A673 (cell line): ENCODE results near the gene DAPK2. TPM values are rescaled to one million over a fixed set of nuclear protein-coding genes. Genes with fewer than 3 reads are reported as not detected.

Experiments used
- BruUV-seq: library from RNA; stranded (reverse); fragments of 400-500 nt; replicated peaks from 2 replicates; lab custom pipeline; 2021; lab: Mats Ljungman, UMichigan
- CTCF ChIA-PET: fragments of 300-600 bp; sonication (Branson Sonifier 250); formaldehyde crosslinking; loops from one replicate; lab custom pipeline; 2022; ENCODE audit warnings: antibody characterized with exemption; lab: Charles Lee
- POLR2A ChIA-PET: fragments of 300-600 bp; sonication (Branson Sonifier 250); formaldehyde crosslinking; loops from one replicate; lab custom pipeline; 2022; ENCODE audit warnings: antibody characterized with exemption; ENCODE audit not compliant: low non-redundant PET; lab: Charles Lee
- DNase-seq: peaks from one replicate; pipeline ENCODE4 v3.0.0-alpha.2; 2015; ENCODE audit warnings: low spot score
- H3K27ac ChIP-seq: fragments of 200-600 bp; sonication (generic); 2 replicates; pipeline ENCODE4 v1.5.1; 2016; ENCODE audit warnings: mixed run types, low read depth, mild to moderate bottlenecking, mixed read lengths, antibody characterized with exemption, low read length; ENCODE audit not compliant: poor library complexity, severe bottlenecking
- H3K27me3 ChIP-seq: fragments of 200-600 bp; sonication (generic); replicated peaks from 2 replicates; pipeline ENCODE4 v1.6.1; 2017; ENCODE audit warnings: mixed run types, low read depth, mild to moderate bottlenecking, mixed read lengths, antibody characterized with exemption, low read length; ENCODE audit not compliant: insufficient read depth, poor library complexity
- H3K36me3 ChIP-seq: fragments of 200-600 bp; sonication (generic); 2 replicates; pipeline ENCODE4 v1.6.1; 2016; ENCODE audit warnings: mixed run types, mild to moderate bottlenecking, mixed read lengths, antibody characterized with exemption, low read length; ENCODE audit not compliant: insufficient read depth, poor library complexity, severe bottlenecking
- H3K4me1 ChIP-seq: fragments of 200-600 bp; sonication (generic); 2 replicates; pipeline ENCODE4 v1.6.1; 2017; ENCODE audit warnings: mixed run types, mild to moderate bottlenecking, mixed read lengths, antibody characterized with exemption, low read length; ENCODE audit not compliant: insufficient read depth, poor library complexity, severe bottlenecking
- H3K4me3 ChIP-seq: fragments of 200-600 bp; sonication (generic); 2 replicates; pipeline ENCODE4 v1.5.1; 2016; ENCODE audit warnings: low read depth, mixed run types, mild to moderate bottlenecking, mixed read lengths, low read length; ENCODE audit not compliant: poor library complexity, severe bottlenecking
- H3K9me3 ChIP-seq: fragments of 200-600 bp; sonication (generic); 2 replicates; pipeline ENCODE4 v1.6.1; 2016; ENCODE audit warnings: mixed run types, low read depth, mild to moderate bottlenecking, mixed read lengths, antibody characterized with exemption, low read length; ENCODE audit not compliant: poor library complexity, severe bottlenecking
- EZH2 ChIP-seq: fragments of 200-600 bp; sonication (generic); IDR thresholded peaks from 2 replicates; pipeline ENCODE4 v1.6.1; 2017; ENCODE audit warnings: borderline replicate concordance, low read depth, mild to moderate bottlenecking, mixed read lengths, antibody characterized with exemption, low read length; ENCODE audit not compliant: poor library complexity, severe bottlenecking
- intact Hi-C: fragments of 100-400 bp; cut with micrococcal nuclease; formaldehyde crosslinking; loops from one replicate; pipeline ENCODE4 v1.10.0; 2022; ENCODE audit not compliant: unreplicated experiment
- total RNA-seq: library from RNA; stranded (reverse); gene quantifications from 2 replicates; pipeline ENCODE4 v1.2.3, GENCODE V29; 2021
- TF ChIP-seq, protein P1 (sequence below): fragments of 300-800, 200-600 bp; sonication (generic); conservative IDR thresholded peaks from 2 replicates; pipeline ENCODE4 v1.5.1; 2017; ENCODE audit warnings: low read depth, mild to moderate bottlenecking, antibody characterized with exemption, low read length, moderate library complexity, mixed read lengths

DAPK2 gene
- total RNA-seq, 1 experiment from 2014 or later: 19.2 TPM

DNA sequence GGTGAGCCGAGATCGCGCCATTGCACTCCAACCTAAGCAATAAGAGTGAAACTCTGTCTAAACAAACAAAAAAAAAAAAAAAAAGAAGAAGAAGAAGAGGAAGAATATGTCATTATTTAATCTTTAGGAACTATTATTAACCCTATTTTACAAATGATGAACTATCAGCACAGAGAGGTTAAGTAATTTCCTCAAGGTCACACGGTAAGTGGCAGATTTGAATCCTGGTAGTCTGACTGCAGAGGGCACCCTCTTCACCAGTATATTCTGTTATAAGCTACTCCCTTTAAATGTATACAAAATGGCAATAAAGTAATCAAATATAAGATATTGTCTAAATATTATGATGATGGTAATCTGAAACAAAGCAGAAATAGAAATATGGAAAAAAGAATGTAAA is 135.1 kb downstream of the DAPK2 start:
- CTCF ChIA-PET: no interaction called here
- POLR2A ChIA-PET: no interaction called here
- intact Hi-C loops: no loop called here

DNA sequence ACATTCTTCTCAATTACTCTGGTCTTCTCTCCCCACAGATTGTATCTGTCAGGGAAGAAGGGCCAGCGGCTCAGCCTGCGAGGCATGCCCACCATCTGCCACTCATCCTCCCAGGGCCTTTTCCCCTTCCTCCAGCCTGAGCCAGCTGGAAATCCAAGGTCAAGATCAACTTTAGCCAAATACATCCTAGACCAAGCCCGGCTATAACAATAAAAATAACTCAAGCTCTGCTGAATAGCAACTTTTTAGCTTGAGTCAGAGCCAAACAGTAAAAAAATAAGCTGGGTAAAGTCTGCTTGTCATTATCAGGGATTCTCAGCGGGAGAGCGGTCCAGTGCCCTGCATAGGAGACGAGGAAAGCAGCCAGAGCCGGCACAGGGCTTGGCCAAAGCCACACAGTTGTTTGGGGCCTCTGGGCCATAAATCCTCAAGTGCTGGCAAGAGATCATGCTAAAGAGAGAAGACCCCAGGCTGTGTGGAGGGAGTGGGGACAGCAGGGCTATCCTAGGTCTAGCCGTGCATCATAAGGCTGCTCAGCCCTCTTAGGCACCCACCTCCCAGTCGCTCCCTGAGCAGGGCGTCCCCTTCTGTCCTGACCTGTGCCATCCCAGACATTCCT is 136.4 kb downstream of the DAPK2 start:
- Histone ChIP-seq H3K27me3 (no peaks in the 10 kb centered on the region), H3K27ac (no peak overlapping the region), H3K4me1 (peaks cover 6% of the 10 kb centered on the region), H3K4me3 (no peak overlapping the region), H3K9me3 (no peaks in the 10 kb centered on the region), H3K36me3 (no peaks in the 10 kb centered on the region)
- DNase-seq: peak; percentile 35
- TF ChIP-seq EZH2: no peak
- TF ChIP-seq, protein P1, sequence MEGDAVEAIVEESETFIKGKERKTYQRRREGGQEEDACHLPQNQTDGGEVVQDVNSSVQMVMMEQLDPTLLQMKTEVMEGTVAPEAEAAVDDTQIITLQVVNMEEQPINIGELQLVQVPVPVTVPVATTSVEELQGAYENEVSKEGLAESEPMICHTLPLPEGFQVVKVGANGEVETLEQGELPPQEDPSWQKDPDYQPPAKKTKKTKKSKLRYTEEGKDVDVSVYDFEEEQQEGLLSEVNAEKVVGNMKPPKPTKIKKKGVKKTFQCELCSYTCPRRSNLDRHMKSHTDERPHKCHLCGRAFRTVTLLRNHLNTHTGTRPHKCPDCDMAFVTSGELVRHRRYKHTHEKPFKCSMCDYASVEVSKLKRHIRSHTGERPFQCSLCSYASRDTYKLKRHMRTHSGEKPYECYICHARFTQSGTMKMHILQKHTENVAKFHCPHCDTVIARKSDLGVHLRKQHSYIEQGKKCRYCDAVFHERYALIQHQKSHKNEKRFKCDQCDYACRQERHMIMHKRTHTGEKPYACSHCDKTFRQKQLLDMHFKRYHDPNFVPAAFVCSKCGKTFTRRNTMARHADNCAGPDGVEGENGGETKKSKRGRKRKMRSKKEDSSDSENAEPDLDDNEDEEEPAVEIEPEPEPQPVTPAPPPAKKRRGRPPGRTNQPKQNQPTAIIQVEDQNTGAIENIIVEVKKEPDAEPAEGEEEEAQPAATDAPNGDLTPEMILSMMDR: no peak
- intact Hi-C loops: no loop called here
- ChIA-PET POLR2A (no interaction called here), CTCF (interaction anchor here (0.6 kb wide), 1 partner anchor 36 kb away, joined by 3 read pairs; no protein-coding TSS in a partner anchor)
- BruUV-seq: no TSS peak

More for the DNA sequence above, 135.1 kb downstream of the DAPK2 start:
- no peak for DNase-seq
- no peaks in the 10 kb centered on the region for H3K27me3 ChIP-seq
- BruUV-seq: no TSS peak
- H3K4me1 ChIP-seq: peaks cover 6% of the 10 kb centered on the region
- H3K4me3 ChIP-seq: no peak overlapping the region
- TF ChIP-seq, protein P1: no peak
- no peak for TF ChIP-seq EZH2
- H3K9me3 ChIP-seq: no peaks in the 10 kb centered on the region
- H3K36me3 ChIP-seq: no peaks in the 10 kb centered on the region
- H3K27ac ChIP-seq: no peak overlapping the region

DNA sequence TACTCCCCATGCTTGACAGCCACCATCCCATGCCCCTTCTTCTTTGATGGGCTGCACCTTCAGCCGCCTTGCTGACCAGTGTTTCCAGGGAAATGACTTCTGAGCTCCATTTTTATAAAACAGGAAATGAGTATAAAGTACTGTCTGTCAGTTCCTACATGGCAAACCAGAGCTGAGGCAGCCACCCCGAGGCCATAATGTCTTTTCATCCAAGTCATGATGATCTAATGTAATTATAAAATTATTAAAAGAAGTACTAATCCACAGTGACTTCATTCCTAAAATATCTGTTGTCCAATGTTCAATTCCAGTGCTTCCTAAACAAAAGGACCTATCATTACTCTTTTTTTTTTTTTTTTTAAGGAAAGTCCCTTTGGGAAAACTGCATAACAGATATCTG is 137.3 kb downstream of the DAPK2 start:
- no peaks in the 10 kb centered on the region for H3K27me3 ChIP-seq
- intact Hi-C loops: no loop called here
- no peaks in the 10 kb centered on the region for H3K36me3 ChIP-seq
- CTCF ChIA-PET: interaction anchor here (0.6 to 0.7 kb wide), 2 partner anchors 15 to 37 kb away, joined by 3 to 5 read pairs; no protein-coding TSS in a partner anchor
- H3K9me3 ChIP-seq: no peaks in the 10 kb centered on the region
- DNase-seq: peak; percentile 16
- H3K4me3 ChIP-seq: no peak overlapping the region
- no TSS peak for BruUV-seq
- no peak overlapping the region for H3K27ac ChIP-seq
- POLR2A ChIA-PET: no interaction called here
- peaks cover 6% of the 10 kb centered on the region for H3K4me1 ChIP-seq
- no peak for TF ChIP-seq EZH2
- TF ChIP-seq, protein P1: no peak
